Breast epithelium (tissue), 4 donors: ENCODE measurements around the gene TRNAU1AP. TPM values are rescaled to one million over a fixed set of nuclear protein-coding genes. Genes with fewer than 3 reads are reported as not detected.
"Not testable (repeated sequence)": the region's sequence is repeated elsewhere in the genome, so short reads cannot be mapped to it uniquely, and the experiment has no call there.

Experiments used
- DNase-seq, 2 donors: peaks; one replicate each; pipeline ENCODE4 v3.0.0-alpha.2; 2019; ENCODE audit warnings: low spot score in 2 of 2
- H3K27ac ChIP-seq, 2 donors: fragments of 200-600 bp; sonication (generic) in 1 of 2; one replicate each; pipeline ENCODE4 v1.5.1; 2016 to 2019; ENCODE audit warnings: mild to moderate bottlenecking in 1 of 2
- H3K27me3 ChIP-seq, 2 donors: fragments of 200-600 bp; sonication (generic) in 1 of 2; one replicate each; pipeline versions ENCODE4 v1.5.1 to v1.6.0; 2017 to 2019; ENCODE audit warnings: control low read depth in 1 of 2, mild to moderate bottlenecking in 1 of 2
- H3K36me3 ChIP-seq: fragments of 200-600 bp; one replicate; pipeline ENCODE4 v1.5.1; 2019
- H3K4me1 ChIP-seq, 2 donors: fragments of 200-600 bp; sonication (generic); one replicate each; pipeline ENCODE4 v1.5.1; 2016 to 2019; ENCODE audit warnings: control low read depth in 1 of 2
- H3K4me3 ChIP-seq, 3 donors: fragments of 200-600 bp; sonication (generic); 1 replicate in 2 of 3; 2 replicates in 1 of 3; pipeline ENCODE4 v1.5.1; 2016 to 2019; ENCODE audit warnings: mild to moderate bottlenecking in 3 of 3, moderate library complexity in 2 of 3
- H3K9me3 ChIP-seq, 2 donors: fragments of 200-600 bp; sonication (generic) in 1 of 2; one replicate each; pipeline ENCODE4 v1.5.1; 2016 to 2019; ENCODE audit warnings: control low read depth in 1 of 2
- POLR2A ChIP-seq: fragments of 450-650 bp; IDR thresholded peaks from one replicate; pipeline ENCODE4 v1.6.1; 2016; ENCODE audit warnings: antibody characterized with exemption, mild to moderate bottlenecking, moderate library complexity
- POLR2AphosphoS5 ChIP-seq, 3 donors: sonication (generic); formaldehyde crosslinking; IDR thresholded peaks; one replicate each; pipeline ENCODE4 v1.6.1; 2017; ENCODE audit warnings: antibody characterized with exemption in 3 of 3
- intact Hi-C: fragments of 100-400 bp; cut with DNase I; formaldehyde crosslinking; loops from one replicate; pipeline ENCODE4 v1.15.1; 2023; ENCODE audit warnings: low total_unique reads
- total RNA-seq, 3 donors: library from RNA; depleted of rRNA; stranded (reverse); fragments of >200 nt; gene quantifications; one replicate each; pipeline ENCODE4 v1.1.0, GENCODE V29; 2016
- TF ChIP-seq, protein P1 (sequence below), 3 donors: fragments of 450-650 bp; IDR thresholded peaks; one replicate each; pipeline ENCODE4 v1.5.1; 2016 to 2017; ENCODE audit warnings: antibody characterized with exemption in 3 of 3, mild to moderate bottlenecking in 3 of 3, moderate library complexity in 3 of 3

The TRNAU1AP gene
- total RNA-seq, 3 donors from 2014 or later: 22.0 to 27.8 (median 27.1) TPM

DNA sequence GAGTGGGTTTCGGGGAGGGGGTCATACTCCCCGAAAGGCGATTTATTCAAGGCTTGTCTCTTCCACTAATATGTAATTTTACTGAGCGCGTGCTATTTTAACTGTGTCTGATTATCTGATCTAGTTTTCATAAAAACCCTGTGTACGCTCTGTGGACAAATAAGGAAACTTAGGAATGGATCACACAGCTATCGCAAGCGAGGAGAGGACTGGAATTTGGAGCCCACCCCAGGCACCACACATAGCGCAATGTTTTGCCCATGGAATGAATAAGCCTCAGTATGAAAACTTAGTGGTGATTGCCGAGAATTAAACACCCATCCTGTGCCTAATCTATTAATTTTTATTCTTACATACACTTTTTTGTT is 29.3 kb downstream of the TRNAU1AP start:
- Histone ChIP-seq H3K27ac (peak overlapping the region; percentile 86 to 89), H3K27me3 (no peaks in the 10 kb centered on the region), H3K4me3 (peak overlapping the region; percentile 77 to 92 (median 91)), H3K4me1 (peaks cover 0 to 10% of the 10 kb centered on the region in 2 donors), H3K36me3 (no peaks in the 10 kb centered on the region), H3K9me3 (no peaks in the 10 kb centered on the region)
- TF ChIP-seq, protein P1, sequence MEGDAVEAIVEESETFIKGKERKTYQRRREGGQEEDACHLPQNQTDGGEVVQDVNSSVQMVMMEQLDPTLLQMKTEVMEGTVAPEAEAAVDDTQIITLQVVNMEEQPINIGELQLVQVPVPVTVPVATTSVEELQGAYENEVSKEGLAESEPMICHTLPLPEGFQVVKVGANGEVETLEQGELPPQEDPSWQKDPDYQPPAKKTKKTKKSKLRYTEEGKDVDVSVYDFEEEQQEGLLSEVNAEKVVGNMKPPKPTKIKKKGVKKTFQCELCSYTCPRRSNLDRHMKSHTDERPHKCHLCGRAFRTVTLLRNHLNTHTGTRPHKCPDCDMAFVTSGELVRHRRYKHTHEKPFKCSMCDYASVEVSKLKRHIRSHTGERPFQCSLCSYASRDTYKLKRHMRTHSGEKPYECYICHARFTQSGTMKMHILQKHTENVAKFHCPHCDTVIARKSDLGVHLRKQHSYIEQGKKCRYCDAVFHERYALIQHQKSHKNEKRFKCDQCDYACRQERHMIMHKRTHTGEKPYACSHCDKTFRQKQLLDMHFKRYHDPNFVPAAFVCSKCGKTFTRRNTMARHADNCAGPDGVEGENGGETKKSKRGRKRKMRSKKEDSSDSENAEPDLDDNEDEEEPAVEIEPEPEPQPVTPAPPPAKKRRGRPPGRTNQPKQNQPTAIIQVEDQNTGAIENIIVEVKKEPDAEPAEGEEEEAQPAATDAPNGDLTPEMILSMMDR (IDR thresholded peaks at IDR 0.05): no peak
- no peak for TF ChIP-seq POLR2AphosphoS5 (IDR thresholded peaks at IDR 0.05)
- no peak for TF ChIP-seq POLR2A
- no peak for DNase-seq
- intact Hi-C loops: no loop called here

DNA sequence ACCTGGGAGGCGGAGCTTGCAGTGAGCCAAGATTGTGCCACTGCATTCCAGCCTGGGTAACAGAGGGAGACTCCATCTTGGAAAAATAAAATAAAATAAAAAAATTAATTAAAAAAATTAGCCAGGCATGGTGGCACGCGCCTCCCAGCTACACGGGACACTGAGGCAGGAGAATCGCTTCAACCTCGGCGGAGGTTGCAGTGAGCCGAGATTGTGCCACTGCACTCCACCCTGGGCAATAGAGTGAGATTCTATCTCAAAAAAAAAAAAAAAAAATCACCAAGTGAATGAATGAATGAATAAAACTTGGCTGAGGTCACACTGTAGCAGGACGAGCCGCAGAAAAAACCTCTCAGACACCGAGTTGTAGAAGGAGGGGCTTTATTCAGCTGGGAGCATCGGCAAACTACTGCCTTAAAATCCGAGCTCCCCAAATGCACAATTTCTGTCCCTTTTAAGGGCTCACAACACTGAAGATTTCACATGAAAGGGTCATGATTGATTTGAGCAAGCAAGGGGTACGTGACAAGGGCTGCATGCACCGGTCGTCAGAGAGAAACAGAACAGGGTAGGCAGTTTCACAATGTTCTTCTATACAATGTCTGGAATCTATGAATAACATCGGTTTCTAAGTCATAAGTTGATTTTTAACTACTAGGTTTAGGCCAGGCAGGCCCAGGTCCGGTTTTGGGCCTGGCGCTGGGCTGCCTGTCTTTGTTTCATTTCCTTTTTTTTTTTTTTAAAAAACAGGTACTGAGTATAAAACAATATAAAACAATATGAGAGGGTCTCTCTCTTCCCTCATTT is 33.9 kb downstream of the TRNAU1AP start:
- H3K36me3 ChIP-seq, H3K27ac ChIP-seq, H3K27me3 ChIP-seq, DNase-seq, H3K9me3 ChIP-seq, H3K4me1 ChIP-seq, intact Hi-C loops, H3K4me3 ChIP-seq: not testable (repeated sequence)

DNA sequence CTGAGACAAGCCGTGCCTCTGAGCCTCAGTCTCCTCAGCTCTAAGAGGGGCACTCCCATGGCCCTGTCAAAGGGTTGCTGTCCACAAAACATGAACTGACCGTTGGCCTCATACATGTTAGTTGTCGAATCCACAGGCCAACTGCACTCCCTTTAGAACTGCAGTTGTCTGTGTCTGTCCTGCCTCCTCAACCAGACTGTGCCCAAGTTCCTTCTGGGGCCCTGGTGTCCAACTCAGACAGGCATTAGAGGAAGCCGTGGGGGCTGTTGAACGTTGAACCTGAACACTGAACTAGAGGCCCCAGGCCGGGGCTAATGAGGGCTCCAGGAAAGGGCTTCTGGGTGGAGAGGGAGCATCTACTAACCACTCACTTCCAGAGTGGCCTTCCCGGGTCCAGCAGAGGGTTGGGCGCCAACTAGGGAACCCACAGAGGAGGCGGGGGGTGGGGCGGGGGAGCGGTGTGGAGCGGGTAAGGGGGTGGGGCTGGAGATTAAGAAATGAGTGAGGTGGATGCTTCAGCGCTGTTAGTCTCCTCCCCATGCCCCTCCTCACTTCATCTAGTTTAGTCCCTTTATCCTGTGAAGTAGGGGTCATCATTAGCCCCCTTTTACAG is 38.9 kb downstream of the TRNAU1AP start, which contains the start of gene RAB42:
Gene RAB42, plus strand, starts transcription at position 558 of the 613 bp plus-strand sequence. CDS start 247 bp downstream, outside the sequence.
- DNase-seq: no peak
- intact Hi-C loops: no loop called here

DNA sequence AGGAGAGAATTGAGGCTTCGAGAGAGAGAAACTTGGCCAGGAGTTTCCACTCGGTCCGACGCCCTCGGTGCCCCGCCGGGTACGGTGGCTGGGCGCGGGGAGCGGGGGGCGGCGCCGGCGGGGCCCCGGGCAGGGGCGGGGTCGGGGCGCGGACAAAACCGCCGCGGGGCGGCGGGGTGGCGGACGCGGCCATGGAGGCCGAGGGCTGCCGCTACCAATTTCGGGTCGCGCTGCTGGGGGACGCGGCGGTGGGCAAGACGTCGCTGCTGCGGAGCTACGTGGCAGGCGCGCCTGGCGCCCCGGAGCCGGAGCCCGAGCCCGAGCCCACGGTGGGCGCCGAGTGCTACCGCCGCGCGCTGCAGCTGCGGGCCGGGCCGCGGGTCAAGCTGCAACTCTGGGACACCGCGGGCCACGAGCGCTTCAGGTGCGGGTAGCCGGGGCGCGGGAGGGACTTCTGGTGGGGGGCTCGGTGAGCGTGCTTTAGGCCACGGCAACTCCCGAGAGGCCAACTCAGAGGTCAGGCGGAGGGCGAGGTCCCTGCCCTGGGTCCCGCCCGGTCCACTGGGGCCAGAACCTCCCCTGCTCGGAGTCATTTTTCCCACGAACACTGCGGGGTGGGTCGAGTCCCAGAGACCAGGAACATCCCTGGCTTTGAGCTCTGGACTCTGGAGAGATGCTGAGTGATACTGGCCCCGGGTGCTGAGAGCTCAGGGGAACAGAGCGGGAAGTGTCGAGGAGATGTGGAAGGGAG is 39.6 kb downstream of the TRNAU1AP start:
- Histone ChIP-seq H3K36me3 (no peaks in the 10 kb centered on the region), H3K4me1 (peaks cover 0 to 4% of the 10 kb centered on the region in 2 donors), H3K9me3 (no peaks in the 10 kb centered on the region), H3K27me3 (no peaks in the 10 kb centered on the region), H3K27ac (peak overlapping the region; percentile 21 to 67), H3K4me3 (peak overlapping the region; percentile 51 to 63 (median 59))
- intact Hi-C loops: no loop called here
- TF ChIP-seq POLR2A (no peak), POLR2AphosphoS5 (IDR thresholded peaks at IDR 0.05) (no peak)
- TF ChIP-seq, protein P1 (IDR thresholded peaks at IDR 0.05): no peak
- no peak for DNase-seq

More for the DNA sequence above, 38.9 kb downstream of the TRNAU1AP start, which contains the start of gene RAB42:
- Histone ChIP-seq H3K4me3 (peak within 1 kb of the TSS; percentile 51 to 63 (median 59)), H3K9me3 (no peaks in the 10 kb centered on the region), H3K4me1 (peaks cover 0 to 4% of the 10 kb centered on the region in 2 donors), H3K27me3 (no peaks in the 10 kb centered on the region), H3K36me3 (no peaks in the 10 kb centered on the region), H3K27ac (peak within 1 kb of the TSS; percentile 21 to 67)
- no peak for TF ChIP-seq POLR2AphosphoS5 (IDR thresholded peaks at IDR 0.05)
- TF ChIP-seq, protein P1 (IDR thresholded peaks at IDR 0.05): no peak

GRCh38 chr1:28593988-28594356 is 41.1 kb downstream of the TRNAU1AP start:
- H3K36me3 ChIP-seq, H3K9me3 ChIP-seq, H3K4me3 ChIP-seq, DNase-seq, H3K27ac ChIP-seq, intact Hi-C loops, H3K4me1 ChIP-seq, H3K27me3 ChIP-seq: not testable (repeated sequence)

DNA sequence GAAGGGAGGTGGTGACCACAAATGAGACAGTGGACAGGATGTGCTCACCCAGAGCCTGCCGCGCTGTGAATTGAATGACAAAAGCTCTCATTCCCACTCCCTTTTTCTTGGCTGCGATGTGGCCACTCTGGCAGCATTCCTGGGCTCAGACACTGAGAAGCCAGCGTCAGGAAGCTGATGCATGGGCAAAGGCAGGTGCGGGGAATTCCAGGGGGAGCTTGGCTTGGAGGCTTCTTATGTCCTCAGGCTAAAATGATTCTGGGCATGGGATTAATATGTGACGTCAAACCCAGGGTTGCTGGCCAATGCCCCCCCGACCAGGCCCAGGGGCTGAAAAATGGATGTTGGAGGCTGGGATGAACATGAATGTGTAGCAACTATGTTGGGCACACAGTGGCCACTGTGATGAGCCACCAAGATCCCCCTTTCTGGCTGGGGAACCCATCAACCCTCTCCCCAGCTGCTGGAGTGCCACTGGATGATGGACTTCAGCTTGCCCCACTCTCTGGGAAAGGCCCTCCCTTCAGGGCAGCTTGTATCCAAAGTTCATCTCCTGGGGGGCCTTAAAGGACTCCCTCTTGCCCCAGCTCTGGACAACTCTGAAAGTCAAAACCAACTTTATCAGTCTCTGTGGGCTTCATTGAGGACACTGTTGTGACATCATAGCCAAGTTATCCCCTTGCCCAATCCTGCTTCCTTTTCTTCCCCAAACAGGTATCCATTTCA is 42.0 kb downstream of the TRNAU1AP start:
- H3K4me3 ChIP-seq, H3K27me3 ChIP-seq, H3K36me3 ChIP-seq, intact Hi-C loops, H3K9me3 ChIP-seq, H3K4me1 ChIP-seq: not testable (repeated sequence)
- DNase-seq: peak in 1 of 2 donors; percentile 60
- H3K27ac ChIP-seq: peak overlapping the region; percentile 25 to 29
